SK-N-SH (cell line): Measurements from ENCODE around the gene SLC5A11. TPM values are rescaled to one million over a fixed set of nuclear protein-coding genes. Genes with fewer than 3 reads are reported as not detected.

ENCODE experiments used
- CTCF ChIA-PET: fragments of 300-600, 350-600 bp; formaldehyde crosslinking; extraction: SDS; loops from one replicate; lab custom pipeline; 2021; lab: Yijun Ruan, JAX
- POLR2A ChIA-PET: fragments of 350-600 bp; sonication (Branson Sonifier 250); formaldehyde crosslinking; extraction: SDS; loops from one replicate; lab custom pipeline; 2020; ENCODE audit warnings: antibody characterized with exemption, inconsistent platforms; lab: Yijun Ruan, JAX
- DNase-seq: peaks from one replicate; pipeline ENCODE4 v3.0.0; 2012
- H2AFZ ChIP-seq: fragments of 200-600 bp; sonication (generic); 2 replicates; pipeline ENCODE4 v1.8.1; 2016; ENCODE audit warnings: antibody characterized with exemption, mild to moderate bottlenecking, low read depth
- H3F3A ChIP-seq: fragments of 200-600 bp; sonication (generic); replicated peaks from 2 replicates; pipeline ENCODE3; 2016; ENCODE audit warnings: antibody characterized with exemption, mild to moderate bottlenecking; ENCODE audit not compliant: insufficient read depth
- H3K27ac ChIP-seq, 2 experiments: fragments of 200-500 bp in 1 of 2; fragments of 200-600 bp in 1 of 2; sonication (Bioruptor generic) in 1 of 2; sonication (generic), shearing (Covaris generic) in 1 of 2; 2 replicates each; pipeline versions ENCODE4 v1.5.1 to v1.6.1; 2014 to 2016; ENCODE audit warnings: low read depth in 2 of 2, inconsistent platforms in 1 of 2, low read length in 1 of 2, mild to moderate bottlenecking in 1 of 2, mixed read lengths in 1 of 2
- H3K27me3 ChIP-seq: fragments of 200-600 bp; sonication (generic), shearing (Covaris generic); 2 replicates; pipeline ENCODE4 v1.6.1; 2016; ENCODE audit warnings: mixed run types; ENCODE audit not compliant: insufficient read depth
- H3K36me3 ChIP-seq, 2 experiments: fragments of 200-500 bp in 1 of 2; fragments of 200-600 bp in 1 of 2; sonication (Bioruptor generic) in 1 of 2; sonication (generic) in 1 of 2; replicated peaks in 1 of 2; 2 replicates each; pipeline versions ENCODE3 to v1.5.1; 2014 to 2016; ENCODE audit warnings: low read length in 1 of 2, mild to moderate bottlenecking in 1 of 2; ENCODE audit not compliant: insufficient read depth in 2 of 2, control insufficient read depth in 1 of 2
- H3K4me1 ChIP-seq, 2 experiments: fragments of 200-500 bp in 1 of 2; fragments of 200-600 bp in 1 of 2; sonication (Bioruptor generic) in 1 of 2; sonication (generic), shearing (Covaris generic) in 1 of 2; 2 replicates each; pipeline versions ENCODE4 v1.5.1 to v1.6.1; 2014 to 2016; ENCODE audit warnings: low read depth in 1 of 2, low read length in 1 of 2, mixed run types in 1 of 2; ENCODE audit not compliant: insufficient read depth in 2 of 2, control insufficient read depth in 1 of 2
- H3K4me2 ChIP-seq: fragments of 200-600 bp; sonication (generic), shearing (Covaris generic); 2 replicates; pipeline ENCODE4 v1.6.1; 2017; ENCODE audit warnings: mixed run types
- H3K4me3 ChIP-seq, 2 experiments: fragments of 200-500 bp in 1 of 2; fragments of 200-600 bp in 1 of 2; sonication (Bioruptor generic) in 1 of 2; sonication (generic), shearing (Covaris generic) in 1 of 2; 2 replicates each; pipeline versions ENCODE4 v1.5.1 to v1.8.1; 2014 to 2016; ENCODE audit warnings: low read depth in 2 of 2, inconsistent platforms in 1 of 2, low read length in 1 of 2, mild to moderate bottlenecking in 1 of 2, mixed read lengths in 1 of 2, moderate library complexity in 1 of 2
- H3K79me2 ChIP-seq: fragments of 200-600 bp; sonication (generic); 2 replicates; pipeline ENCODE4 v1.8.1; 2017; ENCODE audit warnings: mild to moderate bottlenecking; ENCODE audit not compliant: insufficient read depth
- H3K9ac ChIP-seq: fragments of 200-600 bp; sonication (generic); 2 replicates; pipeline ENCODE4 v1.6.1; 2017; ENCODE audit warnings: mixed run types
- H3K9me2 ChIP-seq: fragments of 200-600 bp; sonication (generic); 2 replicates; pipeline ENCODE4 v1.6.1; 2017; ENCODE audit warnings: mixed run types
- H3K9me3 ChIP-seq: fragments of 200-600 bp; sonication (generic); 2 replicates; pipeline ENCODE4 v1.6.1; 2017; ENCODE audit warnings: mixed run types, mild to moderate bottlenecking, moderate library complexity
- H4K20me1 ChIP-seq: fragments of 200-600 bp; sonication (generic); 2 replicates; pipeline ENCODE4 v1.6.1; 2017; ENCODE audit warnings: mild to moderate bottlenecking, mixed run types; ENCODE audit not compliant: insufficient read depth
- CHD2 ChIP-seq: fragments of 150-350 bp; IDR thresholded peaks from 2 replicates; pipeline ENCODE4 v1.6.1; 2018; ENCODE audit warnings: low read length; ENCODE audit not compliant: partially characterized antibody
- EP300 ChIP-seq, 2 experiments: IDR thresholded peaks; 2 replicates each; pipeline versions ENCODE4 v1.4.0 to v1.6.1; 2012; ENCODE audit warnings: borderline replicate concordance in 1 of 2, low read depth in 1 of 2, low read length in 1 of 2
- FOSL2 ChIP-seq: IDR thresholded peaks from 2 replicates; pipeline ENCODE4 v1.4.0; 2012; ENCODE audit warnings: low read depth, mild to moderate bottlenecking, moderate library complexity, borderline replicate concordance
- FOXJ3 ChIP-seq: sonication (generic); formaldehyde crosslinking; IDR thresholded peaks from 2 replicates; pipeline ENCODE4 v1.5.1; 2020; ENCODE audit warnings: mild to moderate bottlenecking, missing genetic modification reagents
- GABPA ChIP-seq: IDR thresholded peaks from 2 replicates; pipeline ENCODE4 v1.4.0; 2012; ENCODE audit warnings: low read depth, mild to moderate bottlenecking
- GATA2 ChIP-seq: sonication (generic); formaldehyde crosslinking; IDR thresholded peaks from 2 replicates; pipeline ENCODE4 v1.5.0; 2020; ENCODE audit warnings: mild to moderate bottlenecking, missing genetic modification reagents
- NFIC ChIP-seq: IDR thresholded peaks from 2 replicates; pipeline ENCODE4 v1.4.0; 2012; ENCODE audit warnings: borderline replicate concordance
- NRF1 ChIP-seq: IDR thresholded peaks from 2 replicates; pipeline ENCODE4 v1.6.1; 2012; ENCODE audit warnings: low read depth, mild to moderate bottlenecking, low read length
- POLR2AphosphoS5 ChIP-seq: IDR thresholded peaks from 2 replicates; pipeline ENCODE4 v1.6.1; 2012; ENCODE audit warnings: low read depth, low read length
- RAD21 ChIP-seq: IDR thresholded peaks from 2 replicates; pipeline ENCODE4 v1.6.1; 2012; ENCODE audit warnings: mild to moderate bottlenecking, low read length
- SMC3 ChIP-seq: IDR thresholded peaks from 2 replicates; pipeline ENCODE4 v1.6.1; 2012; ENCODE audit warnings: low read depth, low read length, improper control_type of control experiment
- TAF1 ChIP-seq: IDR thresholded peaks from 2 replicates; pipeline ENCODE4 v1.6.1; 2012; ENCODE audit warnings: low read depth, mild to moderate bottlenecking, low read length, moderate library complexity, borderline replicate concordance
- TEAD4 ChIP-seq: IDR thresholded peaks from 2 replicates; pipeline ENCODE4 v1.4.0; 2012; ENCODE audit warnings: mild to moderate bottlenecking, borderline replicate concordance; ENCODE audit not compliant: insufficient read depth
- WGBS: methylation state at CpG from one replicate; pipeline ENCODE4 v1.1.6; 2017; ENCODE audit warnings: low lambda C conversion rate; 5-methylcytosine and 5-hydroxymethylcytosine counted together
- polyA plus RNA-seq, 3 experiments: library from polyadenylated mRNA; depleted of rRNA; stranded (reverse); fragments of >200 nt; gene quantifications; 2 replicates each; pipeline ENCODE4 v1.2.3, GENCODE V29; 2012
- TF ChIP-seq, protein P1 (sequence below): IDR thresholded peaks from 2 replicates; pipeline ENCODE4 v1.4.0; 2012; ENCODE audit warnings: low read depth
- TF ChIP-seq, protein P2 (sequence below): IDR thresholded peaks from 2 replicates; pipeline ENCODE4; 2012
- TF ChIP-seq, protein P3 (sequence below): IDR thresholded peaks from 2 replicates; pipeline ENCODE4 v1.6.1; 2012; ENCODE audit warnings: mild to moderate bottlenecking, low read depth, low read length, moderate library complexity
- TF ChIP-seq, protein P4 (sequence below): IDR thresholded peaks from 2 replicates; pipeline ENCODE4 v1.4.0; 2012; ENCODE audit warnings: low read depth, borderline replicate concordance
- TF ChIP-seq, protein P5 (sequence below): fragments of 200-600 bp; sonication (generic); IDR thresholded peaks from 2 replicates; pipeline ENCODE4 v1.6.1; 2017; ENCODE audit warnings: antibody characterized with exemption, mild to moderate bottlenecking, moderate library complexity
- TF ChIP-seq, protein P6 (sequence below): IDR thresholded peaks from 2 replicates; pipeline ENCODE4 v1.4.0; 2012; ENCODE audit warnings: low read depth, borderline replicate concordance

The SLC5A11 gene, protein sequence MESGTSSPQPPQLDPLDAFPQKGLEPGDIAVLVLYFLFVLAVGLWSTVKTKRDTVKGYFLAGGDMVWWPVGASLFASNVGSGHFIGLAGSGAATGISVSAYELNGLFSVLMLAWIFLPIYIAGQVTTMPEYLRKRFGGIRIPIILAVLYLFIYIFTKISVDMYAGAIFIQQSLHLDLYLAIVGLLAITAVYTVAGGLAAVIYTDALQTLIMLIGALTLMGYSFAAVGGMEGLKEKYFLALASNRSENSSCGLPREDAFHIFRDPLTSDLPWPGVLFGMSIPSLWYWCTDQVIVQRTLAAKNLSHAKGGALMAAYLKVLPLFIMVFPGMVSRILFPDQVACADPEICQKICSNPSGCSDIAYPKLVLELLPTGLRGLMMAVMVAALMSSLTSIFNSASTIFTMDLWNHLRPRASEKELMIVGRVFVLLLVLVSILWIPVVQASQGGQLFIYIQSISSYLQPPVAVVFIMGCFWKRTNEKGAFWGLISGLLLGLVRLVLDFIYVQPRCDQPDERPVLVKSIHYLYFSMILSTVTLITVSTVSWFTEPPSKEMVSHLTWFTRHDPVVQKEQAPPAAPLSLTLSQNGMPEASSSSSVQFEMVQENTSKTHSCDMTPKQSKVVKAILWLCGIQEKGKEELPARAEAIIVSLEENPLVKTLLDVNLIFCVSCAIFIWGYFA
- 0.10 TPM in 1 of 2 replicates, not detected in the other for polyA plus RNA-seq (2012; rRNA removed)
- polyA plus RNA-seq (2012; cell fraction: cytosol; rRNA removed): 0.01 and 0.03 TPM in 2 replicates
- 0.35 and 0.50 TPM in 2 replicates for polyA plus RNA-seq (2012; cell fraction: nucleus; rRNA removed)

DNA sequence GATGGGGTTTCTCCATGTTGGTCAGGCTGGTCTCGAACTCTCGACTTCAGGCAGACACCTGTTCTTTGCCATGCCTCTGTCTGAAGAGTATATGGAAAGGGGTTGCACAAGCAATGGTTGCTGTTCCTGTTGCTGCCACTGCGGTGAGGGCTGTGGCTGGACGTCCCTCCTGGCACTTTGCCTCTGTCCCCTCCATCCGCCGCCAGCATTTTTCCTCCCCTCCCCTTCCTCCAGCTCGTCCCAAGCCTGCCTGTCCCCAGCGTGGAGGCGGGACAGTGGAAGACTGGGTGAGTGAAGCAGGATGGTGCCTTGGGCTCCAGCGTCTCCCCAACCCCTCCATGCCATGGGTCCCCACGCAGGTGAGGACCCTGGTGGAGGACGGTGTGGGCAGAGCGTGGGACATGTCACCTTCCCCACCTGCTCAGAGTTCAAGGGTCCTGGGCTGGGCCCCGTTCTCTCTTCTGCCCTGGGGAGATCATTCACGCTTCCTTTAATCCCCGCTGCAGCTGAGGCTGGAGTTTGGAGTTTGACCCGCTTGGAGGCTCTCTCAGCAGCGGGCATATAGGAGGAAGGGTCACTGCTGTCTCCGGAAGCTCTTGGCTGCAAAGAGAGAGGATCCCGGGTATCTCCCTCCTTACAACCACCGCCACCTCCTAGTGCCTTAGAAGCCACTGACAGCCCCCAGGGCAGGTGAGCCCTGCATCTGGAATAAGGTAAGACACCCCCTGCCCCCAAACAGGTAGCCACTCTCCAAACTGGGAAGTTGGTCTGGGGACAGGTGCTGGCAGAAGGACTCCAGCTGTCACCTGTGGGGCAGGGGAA, at the start of gene SLC5A11:
SLC5A11 (plus strand) TSS at position 238 of the 822 bp plus-strand sequence. CDS start 12,681 bp downstream, outside the sequence.
- H3K4me2 ChIP-seq: no peak within 1 kb of the TSS
- no peak within 1 kb of the TSS for H3K9ac ChIP-seq
- TF ChIP-seq NFIC (no peak), NRF1 (no peak), GABPA (no peak), POLR2AphosphoS5 (no peak), RAD21 (no peak), EP300 (IDR thresholded peaks at IDR 0.05; ENCODE audit: borderline replicate concordance in 1 of 2, low read depth in 1 of 2, low read length in 1 of 2) (no peak), FOSL2 (no peak), TEAD4 (no peak), GATA2 (CRISPR knock-in tag) (no peak), FOXJ3 (CRISPR knock-in tag) (no peak), SMC3 (no peak), TAF1 (no peak), CHD2 (no peak)
- TF ChIP-seq, protein P1, sequence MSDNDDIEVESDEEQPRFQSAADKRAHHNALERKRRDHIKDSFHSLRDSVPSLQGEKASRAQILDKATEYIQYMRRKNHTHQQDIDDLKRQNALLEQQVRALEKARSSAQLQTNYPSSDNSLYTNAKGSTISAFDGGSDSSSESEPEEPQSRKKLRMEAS: no peak
- TF ChIP-seq, protein P2, sequence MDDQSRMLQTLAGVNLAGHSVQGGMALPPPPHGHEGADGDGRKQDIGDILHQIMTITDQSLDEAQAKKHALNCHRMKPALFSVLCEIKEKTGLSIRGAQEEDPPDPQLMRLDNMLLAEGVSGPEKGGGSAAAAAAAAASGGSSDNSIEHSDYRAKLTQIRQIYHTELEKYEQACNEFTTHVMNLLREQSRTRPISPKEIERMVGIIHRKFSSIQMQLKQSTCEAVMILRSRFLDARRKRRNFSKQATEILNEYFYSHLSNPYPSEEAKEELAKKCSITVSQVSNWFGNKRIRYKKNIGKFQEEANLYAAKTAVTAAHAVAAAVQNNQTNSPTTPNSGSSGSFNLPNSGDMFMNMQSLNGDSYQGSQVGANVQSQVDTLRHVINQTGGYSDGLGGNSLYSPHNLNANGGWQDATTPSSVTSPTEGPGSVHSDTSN: no peak
- TF ChIP-seq, protein P3, sequence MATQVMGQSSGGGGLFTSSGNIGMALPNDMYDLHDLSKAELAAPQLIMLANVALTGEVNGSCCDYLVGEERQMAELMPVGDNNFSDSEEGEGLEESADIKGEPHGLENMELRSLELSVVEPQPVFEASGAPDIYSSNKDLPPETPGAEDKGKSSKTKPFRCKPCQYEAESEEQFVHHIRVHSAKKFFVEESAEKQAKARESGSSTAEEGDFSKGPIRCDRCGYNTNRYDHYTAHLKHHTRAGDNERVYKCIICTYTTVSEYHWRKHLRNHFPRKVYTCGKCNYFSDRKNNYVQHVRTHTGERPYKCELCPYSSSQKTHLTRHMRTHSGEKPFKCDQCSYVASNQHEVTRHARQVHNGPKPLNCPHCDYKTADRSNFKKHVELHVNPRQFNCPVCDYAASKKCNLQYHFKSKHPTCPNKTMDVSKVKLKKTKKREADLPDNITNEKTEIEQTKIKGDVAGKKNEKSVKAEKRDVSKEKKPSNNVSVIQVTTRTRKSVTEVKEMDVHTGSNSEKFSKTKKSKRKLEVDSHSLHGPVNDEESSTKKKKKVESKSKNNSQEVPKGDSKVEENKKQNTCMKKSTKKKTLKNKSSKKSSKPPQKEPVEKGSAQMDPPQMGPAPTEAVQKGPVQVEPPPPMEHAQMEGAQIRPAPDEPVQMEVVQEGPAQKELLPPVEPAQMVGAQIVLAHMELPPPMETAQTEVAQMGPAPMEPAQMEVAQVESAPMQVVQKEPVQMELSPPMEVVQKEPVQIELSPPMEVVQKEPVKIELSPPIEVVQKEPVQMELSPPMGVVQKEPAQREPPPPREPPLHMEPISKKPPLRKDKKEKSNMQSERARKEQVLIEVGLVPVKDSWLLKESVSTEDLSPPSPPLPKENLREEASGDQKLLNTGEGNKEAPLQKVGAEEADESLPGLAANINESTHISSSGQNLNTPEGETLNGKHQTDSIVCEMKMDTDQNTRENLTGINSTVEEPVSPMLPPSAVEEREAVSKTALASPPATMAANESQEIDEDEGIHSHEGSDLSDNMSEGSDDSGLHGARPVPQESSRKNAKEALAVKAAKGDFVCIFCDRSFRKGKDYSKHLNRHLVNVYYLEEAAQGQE: no peak
- TF ChIP-seq, protein P4, sequence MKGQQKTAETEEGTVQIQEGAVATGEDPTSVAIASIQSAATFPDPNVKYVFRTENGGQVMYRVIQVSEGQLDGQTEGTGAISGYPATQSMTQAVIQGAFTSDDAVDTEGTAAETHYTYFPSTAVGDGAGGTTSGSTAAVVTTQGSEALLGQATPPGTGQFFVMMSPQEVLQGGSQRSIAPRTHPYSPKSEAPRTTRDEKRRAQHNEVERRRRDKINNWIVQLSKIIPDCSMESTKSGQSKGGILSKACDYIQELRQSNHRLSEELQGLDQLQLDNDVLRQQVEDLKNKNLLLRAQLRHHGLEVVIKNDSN: no peak
- TF ChIP-seq, protein P5, sequence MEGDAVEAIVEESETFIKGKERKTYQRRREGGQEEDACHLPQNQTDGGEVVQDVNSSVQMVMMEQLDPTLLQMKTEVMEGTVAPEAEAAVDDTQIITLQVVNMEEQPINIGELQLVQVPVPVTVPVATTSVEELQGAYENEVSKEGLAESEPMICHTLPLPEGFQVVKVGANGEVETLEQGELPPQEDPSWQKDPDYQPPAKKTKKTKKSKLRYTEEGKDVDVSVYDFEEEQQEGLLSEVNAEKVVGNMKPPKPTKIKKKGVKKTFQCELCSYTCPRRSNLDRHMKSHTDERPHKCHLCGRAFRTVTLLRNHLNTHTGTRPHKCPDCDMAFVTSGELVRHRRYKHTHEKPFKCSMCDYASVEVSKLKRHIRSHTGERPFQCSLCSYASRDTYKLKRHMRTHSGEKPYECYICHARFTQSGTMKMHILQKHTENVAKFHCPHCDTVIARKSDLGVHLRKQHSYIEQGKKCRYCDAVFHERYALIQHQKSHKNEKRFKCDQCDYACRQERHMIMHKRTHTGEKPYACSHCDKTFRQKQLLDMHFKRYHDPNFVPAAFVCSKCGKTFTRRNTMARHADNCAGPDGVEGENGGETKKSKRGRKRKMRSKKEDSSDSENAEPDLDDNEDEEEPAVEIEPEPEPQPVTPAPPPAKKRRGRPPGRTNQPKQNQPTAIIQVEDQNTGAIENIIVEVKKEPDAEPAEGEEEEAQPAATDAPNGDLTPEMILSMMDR: no peak
- TF ChIP-seq, protein P6, sequence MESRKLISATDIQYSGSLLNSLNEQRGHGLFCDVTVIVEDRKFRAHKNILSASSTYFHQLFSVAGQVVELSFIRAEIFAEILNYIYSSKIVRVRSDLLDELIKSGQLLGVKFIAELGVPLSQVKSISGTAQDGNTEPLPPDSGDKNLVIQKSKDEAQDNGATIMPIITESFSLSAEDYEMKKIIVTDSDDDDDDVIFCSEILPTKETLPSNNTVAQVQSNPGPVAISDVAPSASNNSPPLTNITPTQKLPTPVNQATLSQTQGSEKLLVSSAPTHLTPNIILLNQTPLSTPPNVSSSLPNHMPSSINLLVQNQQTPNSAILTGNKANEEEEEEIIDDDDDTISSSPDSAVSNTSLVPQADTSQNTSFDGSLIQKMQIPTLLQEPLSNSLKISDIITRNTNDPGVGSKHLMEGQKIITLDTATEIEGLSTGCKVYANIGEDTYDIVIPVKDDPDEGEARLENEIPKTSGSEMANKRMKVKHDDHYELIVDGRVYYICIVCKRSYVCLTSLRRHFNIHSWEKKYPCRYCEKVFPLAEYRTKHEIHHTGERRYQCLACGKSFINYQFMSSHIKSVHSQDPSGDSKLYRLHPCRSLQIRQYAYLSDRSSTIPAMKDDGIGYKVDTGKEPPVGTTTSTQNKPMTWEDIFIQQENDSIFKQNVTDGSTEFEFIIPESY: no peak
- peaks cover 0 to 5% of the 10 kb centered on the region in 2 experiments; a peak in 1 of 4 replicates for H3K4me1 ChIP-seq
- no peak within 1 kb of the TSS for H3K27ac ChIP-seq
- no peaks in the 10 kb centered on the region for H3K79me2 ChIP-seq
- H3K36me3 ChIP-seq: no peaks in the 10 kb centered on the region
- H3K4me3 ChIP-seq: no peak within 1 kb of the TSS
- no peak within 1 kb of the TSS for H2AFZ ChIP-seq
- H3K9me3 ChIP-seq: no peaks in the 10 kb centered on the region
- peaks cover 14% of the 10 kb centered on the region for H3F3A ChIP-seq
- CTCF ChIA-PET: interaction anchor here (0.9 to 1.0 kb wide), 2 partner anchors 11 to 28 kb away, joined by 3 read pairs; no protein-coding TSS in a partner anchor
- no peak for DNase-seq
- H4K20me1 ChIP-seq: no peaks in the 10 kb centered on the region
- 92% methylated on average over 20 of the region's 21 CpGs for WGBS
- no peaks in the 10 kb centered on the region for H3K9me2 ChIP-seq
- H3K27me3 ChIP-seq: no peaks in the 10 kb centered on the region
- POLR2A ChIA-PET: no interaction called here
